Cortex of kidney (tissue), 1 donor: ENCODE data around the gene CARS2.
"Not testable (repeated sequence)": the region's sequence is repeated elsewhere in the genome, so short reads cannot be mapped to it uniquely, and the experiment has no call there.

Experiments used
- DNase-seq: peaks from one replicate; lab custom pipeline; 2025; lab: John Stamatoyannopoulos, UW

CARS2 gene

GRCh38 chr13:110617321-110618072 is 88.4 kb downstream of the CARS2 start:
- DNase-seq, result no peak

GRCh38 chr13:110616103-110617101 is 89.5 kb downstream of the CARS2 start:
- DNase-seq, result no peak

GRCh38 chr13:110615322-110616102 is 90.4 kb downstream of the CARS2 start, which contains the start of gene NAXD:
Gene NAXD (plus strand): TSS chr13:110615545. CDS start chr13:110615602, 57 bp downstream.
- peak; percentile 56 for DNase-seq

DNA sequence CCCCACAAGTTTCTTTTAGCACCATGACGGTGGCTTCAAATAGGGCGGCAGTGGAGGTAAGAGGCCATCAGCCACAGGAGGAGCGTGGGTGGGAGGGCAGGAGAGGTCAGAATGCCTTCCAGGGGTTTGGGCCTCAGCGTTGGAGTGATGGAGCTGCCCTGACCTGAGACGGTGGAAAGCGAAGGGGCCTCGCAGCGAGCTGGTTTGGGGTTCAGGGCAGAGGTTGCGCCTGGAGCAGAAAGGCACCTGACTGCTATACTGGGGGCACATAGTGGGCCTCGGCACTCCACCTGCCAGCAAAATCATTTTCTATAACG is 91.0 kb downstream of the CARS2 start:
- DNase-seq, result no peak

- DNase-seq, result no peak
Measured at GRCh38 chr13:110610955-110611595, 94.8 kb downstream of the CARS2 start.

GRCh38 chr13:110607675-110608224 is 98.2 kb downstream of the CARS2 start:
- no peak for DNase-seq

GRCh38 chr13:110606281-110606680 is 99.6 kb downstream of the CARS2 start:
- not testable (repeated sequence) for DNase-seq

GRCh38 chr13:110605132-110605531 is 100.8 kb downstream of the CARS2 start:
- no peak for DNase-seq

- no peak for DNase-seq
Measured at GRCh38 chr13:110600980-110601379, 104.9 kb downstream of the CARS2 start.

- no peak for DNase-seq
Measured at GRCh38 chr13:110600261-110600819, 105.6 kb downstream of the CARS2 start.

- no peak for DNase-seq
Measured at GRCh38 chr13:110597041-110597689, 108.8 kb downstream of the CARS2 start.

DNA sequence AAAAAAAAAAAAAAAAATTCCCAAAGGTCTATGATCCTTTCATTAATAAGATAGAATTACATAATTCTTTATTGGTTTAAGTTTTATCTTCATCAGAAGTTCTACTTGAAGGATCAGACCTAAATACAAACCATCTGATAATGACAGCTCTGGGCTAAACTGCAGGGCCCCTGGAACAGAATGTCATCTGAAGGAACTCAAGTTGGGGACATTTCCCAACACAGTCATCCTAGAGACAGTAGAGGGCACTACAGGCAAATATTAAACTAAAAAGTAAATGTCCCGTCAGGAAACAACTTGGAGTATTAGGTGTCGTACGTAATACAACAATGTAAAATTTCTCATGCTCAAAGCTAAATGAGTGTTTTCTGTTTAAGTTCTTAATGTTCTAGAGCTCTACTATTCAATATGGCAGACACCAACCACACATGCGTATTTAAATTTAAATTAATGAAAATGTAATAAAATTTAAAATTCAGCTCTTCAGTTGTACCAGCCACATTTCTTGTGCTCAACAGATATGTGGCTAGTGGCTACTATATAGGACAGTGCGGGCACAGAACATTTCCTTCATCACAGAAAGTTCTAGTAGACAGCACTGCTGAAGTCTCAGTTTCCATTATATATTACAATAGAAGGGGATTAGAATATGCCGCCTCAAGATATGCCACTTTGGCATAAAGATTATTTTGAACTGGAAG is 112.3 kb downstream of the CARS2 start:
- DNase-seq, result no peak

GRCh38 chr13:110592665-110593064 is 113.3 kb downstream of the CARS2 start:
- DNase-seq, result no peak
